OCI-LY1 (cell line): ENCODE data around the gene ITFG1.

Source experiments
- EZH2 ChIP-seq: fragments of 200-600 bp; sonication (generic), shearing (Covaris generic); IDR thresholded peaks from 2 replicates; pipeline ENCODE4 v1.8.0; 2017; ENCODE audit warnings: borderline replicate concordance, mixed run types, mild to moderate bottlenecking, antibody characterized with exemption, low read length, moderate library complexity, mixed read lengths
- TF ChIP-seq, protein P1 (sequence below): fragments of 200-600 bp; sonication (generic), shearing (Covaris generic); IDR thresholded peaks from 2 replicates; pipeline ENCODE4 v1.5.1; 2017; ENCODE audit warnings: mild to moderate bottlenecking, antibody characterized with exemption, low read length, moderate library complexity, mixed read lengths

DNA sequence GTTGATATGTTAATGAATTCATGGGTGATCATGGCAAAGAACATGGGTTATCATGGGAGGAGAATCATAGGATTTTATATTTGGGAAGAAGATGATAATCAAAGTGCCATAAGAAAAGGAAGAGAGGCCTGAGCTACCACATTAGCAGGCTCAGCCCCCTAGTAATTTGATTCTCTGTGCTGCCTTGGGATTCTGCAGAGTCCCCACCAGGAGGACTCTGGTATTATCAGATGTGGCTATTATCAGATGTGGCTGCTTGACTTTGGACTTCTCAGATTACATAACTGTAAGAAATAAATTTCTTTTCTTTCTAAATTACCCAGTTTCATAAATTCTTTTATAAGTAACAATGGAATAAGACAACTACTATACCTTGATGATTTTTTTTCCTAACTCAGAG is 137.6 kb downstream of the ITFG1 start:
- TF ChIP-seq, protein P1, sequence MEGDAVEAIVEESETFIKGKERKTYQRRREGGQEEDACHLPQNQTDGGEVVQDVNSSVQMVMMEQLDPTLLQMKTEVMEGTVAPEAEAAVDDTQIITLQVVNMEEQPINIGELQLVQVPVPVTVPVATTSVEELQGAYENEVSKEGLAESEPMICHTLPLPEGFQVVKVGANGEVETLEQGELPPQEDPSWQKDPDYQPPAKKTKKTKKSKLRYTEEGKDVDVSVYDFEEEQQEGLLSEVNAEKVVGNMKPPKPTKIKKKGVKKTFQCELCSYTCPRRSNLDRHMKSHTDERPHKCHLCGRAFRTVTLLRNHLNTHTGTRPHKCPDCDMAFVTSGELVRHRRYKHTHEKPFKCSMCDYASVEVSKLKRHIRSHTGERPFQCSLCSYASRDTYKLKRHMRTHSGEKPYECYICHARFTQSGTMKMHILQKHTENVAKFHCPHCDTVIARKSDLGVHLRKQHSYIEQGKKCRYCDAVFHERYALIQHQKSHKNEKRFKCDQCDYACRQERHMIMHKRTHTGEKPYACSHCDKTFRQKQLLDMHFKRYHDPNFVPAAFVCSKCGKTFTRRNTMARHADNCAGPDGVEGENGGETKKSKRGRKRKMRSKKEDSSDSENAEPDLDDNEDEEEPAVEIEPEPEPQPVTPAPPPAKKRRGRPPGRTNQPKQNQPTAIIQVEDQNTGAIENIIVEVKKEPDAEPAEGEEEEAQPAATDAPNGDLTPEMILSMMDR: no peak
- no peak for TF ChIP-seq EZH2
